ENCODE measurements around the gene IFRD1. TPM values are rescaled to one million over a fixed set of nuclear protein-coding genes. Genes with fewer than 3 reads are reported as not detected.
"Not testable (repeated sequence)": the region's sequence is repeated elsewhere in the genome, so short reads cannot be mapped to it uniquely, and the experiment has no call there.

The IFRD1 gene
- total RNA-seq, 2 donors from 2014 or later: 67.0 to 99.6 TPM

GRCh38 chr7:112453505-112454171, 3.4 kb downstream of the IFRD1 start:
- ATAC-seq (ENCODE audit: insufficient number of reproducible peaks, low FRiP score, low read depth) (no peak), DNase-seq (ENCODE audit: low spot score) (no peak)
- Histone ChIP-seq H3K9me3 (no peaks in the 10 kb centered on the region), H3K27ac (peak overlapping the region; percentile 69 to 98), H3K4me3 (peak overlapping the region; percentile 96), H3K36me3 (peaks cover 16% of the 10 kb centered on the region), H3K4me1 (ENCODE audit: control insufficient read depth in 1 of 2, low read depth in 2 of 2) (peaks cover 20 to 36% of the 10 kb centered on the region in 2 donors), H3K27me3 (replicated peaks; ENCODE audit: insufficient read depth) (no peaks in the 10 kb centered on the region)
- TF ChIP-seq CTCF (IDR thresholded peaks at IDR 0.05): no peak

GRCh38 chr7:112454191-112454590, 3.9 kb downstream of the IFRD1 start:
- Histone ChIP-seq H3K27ac (peak overlapping the region; percentile 69 to 98), H3K4me1 (ENCODE audit: control insufficient read depth in 1 of 2, low read depth in 2 of 2) (peaks cover 20 to 36% of the 10 kb centered on the region in 2 donors), H3K36me3 (peaks cover 21% of the 10 kb centered on the region), H3K4me3 (peak overlapping the region; percentile 96)
- not testable (repeated sequence) for H3K9me3 ChIP-seq; H3K27me3 ChIP-seq (replicated peaks; ENCODE audit: insufficient read depth); DNase-seq (ENCODE audit: low spot score); ATAC-seq (ENCODE audit: insufficient number of reproducible peaks, low FRiP score, low read depth)

GRCh38 chr7:112459645-112460044, 9.4 kb downstream of the IFRD1 start:
- no peak overlapping the region for H3K4me3 ChIP-seq
- peaks cover 44% of the 10 kb centered on the region for H3K36me3 ChIP-seq
- no peak for TF ChIP-seq CTCF (IDR thresholded peaks at IDR 0.05)
- no peak for ATAC-seq (ENCODE audit: insufficient number of reproducible peaks, low FRiP score, low read depth)
- H3K4me1 ChIP-seq (ENCODE audit: control insufficient read depth in 1 of 2, low read depth in 2 of 2): peaks cover 8 to 38% of the 10 kb centered on the region in 2 donors
- H3K27me3 ChIP-seq (replicated peaks; ENCODE audit: insufficient read depth): no peaks in the 10 kb centered on the region
- H3K27ac ChIP-seq: no peak overlapping the region
- DNase-seq (ENCODE audit: low spot score): no peak
- H3K9me3 ChIP-seq: no peaks in the 10 kb centered on the region

GRCh38 chr7:112462236-112462635, 12.0 kb downstream of the IFRD1 start:
- Histone ChIP-seq H3K27ac (no peak overlapping the region), H3K4me3 (no peak overlapping the region), H3K9me3 (no peaks in the 10 kb centered on the region), H3K27me3 (replicated peaks; ENCODE audit: insufficient read depth) (no peaks in the 10 kb centered on the region), H3K4me1 (ENCODE audit: control insufficient read depth in 1 of 2, low read depth in 2 of 2) (peaks cover 8 to 36% of the 10 kb centered on the region in 2 donors), H3K36me3 (peaks cover 39% of the 10 kb centered on the region)
- TF ChIP-seq CTCF (IDR thresholded peaks at IDR 0.05): no peak
- DNase-seq (ENCODE audit: low spot score): no peak
- ATAC-seq (ENCODE audit: insufficient number of reproducible peaks, low FRiP score, low read depth): no peak

GRCh38 chr7:112467867-112468266, 17.6 kb downstream of the IFRD1 start:
- Histone ChIP-seq H3K4me1 (ENCODE audit: control insufficient read depth in 1 of 2, low read depth in 2 of 2) (peaks cover 1 to 25% of the 10 kb centered on the region in 2 donors), H3K4me3 (no peak overlapping the region), H3K27me3 (replicated peaks; ENCODE audit: insufficient read depth) (no peaks in the 10 kb centered on the region), H3K36me3 (peaks cover 46% of the 10 kb centered on the region), H3K9me3 (no peaks in the 10 kb centered on the region), H3K27ac (no peak overlapping the region)
- no peak for TF ChIP-seq CTCF (IDR thresholded peaks at IDR 0.05)
- ATAC-seq (ENCODE audit: insufficient number of reproducible peaks, low FRiP score, low read depth) (no peak), DNase-seq (ENCODE audit: low spot score) (no peak)

GRCh38 chr7:112470194-112470593, 19.9 kb downstream of the IFRD1 start:
- Histone ChIP-seq H3K27ac (no peak overlapping the region), H3K9me3 (no peaks in the 10 kb centered on the region), H3K4me3 (no peak overlapping the region), H3K4me1 (ENCODE audit: control insufficient read depth in 1 of 2, low read depth in 2 of 2) (peaks cover 6 to 14% of the 10 kb centered on the region in 2 donors), H3K36me3 (peaks cover 50% of the 10 kb centered on the region), H3K27me3 (replicated peaks; ENCODE audit: insufficient read depth) (no peaks in the 10 kb centered on the region)
- DNase-seq (ENCODE audit: low spot score) (no peak), ATAC-seq (ENCODE audit: insufficient number of reproducible peaks, low FRiP score, low read depth) (no peak)
- no peak for TF ChIP-seq CTCF (IDR thresholded peaks at IDR 0.05)
